Measurements from ENCODE around the gene ATP8B2.

DNA sequence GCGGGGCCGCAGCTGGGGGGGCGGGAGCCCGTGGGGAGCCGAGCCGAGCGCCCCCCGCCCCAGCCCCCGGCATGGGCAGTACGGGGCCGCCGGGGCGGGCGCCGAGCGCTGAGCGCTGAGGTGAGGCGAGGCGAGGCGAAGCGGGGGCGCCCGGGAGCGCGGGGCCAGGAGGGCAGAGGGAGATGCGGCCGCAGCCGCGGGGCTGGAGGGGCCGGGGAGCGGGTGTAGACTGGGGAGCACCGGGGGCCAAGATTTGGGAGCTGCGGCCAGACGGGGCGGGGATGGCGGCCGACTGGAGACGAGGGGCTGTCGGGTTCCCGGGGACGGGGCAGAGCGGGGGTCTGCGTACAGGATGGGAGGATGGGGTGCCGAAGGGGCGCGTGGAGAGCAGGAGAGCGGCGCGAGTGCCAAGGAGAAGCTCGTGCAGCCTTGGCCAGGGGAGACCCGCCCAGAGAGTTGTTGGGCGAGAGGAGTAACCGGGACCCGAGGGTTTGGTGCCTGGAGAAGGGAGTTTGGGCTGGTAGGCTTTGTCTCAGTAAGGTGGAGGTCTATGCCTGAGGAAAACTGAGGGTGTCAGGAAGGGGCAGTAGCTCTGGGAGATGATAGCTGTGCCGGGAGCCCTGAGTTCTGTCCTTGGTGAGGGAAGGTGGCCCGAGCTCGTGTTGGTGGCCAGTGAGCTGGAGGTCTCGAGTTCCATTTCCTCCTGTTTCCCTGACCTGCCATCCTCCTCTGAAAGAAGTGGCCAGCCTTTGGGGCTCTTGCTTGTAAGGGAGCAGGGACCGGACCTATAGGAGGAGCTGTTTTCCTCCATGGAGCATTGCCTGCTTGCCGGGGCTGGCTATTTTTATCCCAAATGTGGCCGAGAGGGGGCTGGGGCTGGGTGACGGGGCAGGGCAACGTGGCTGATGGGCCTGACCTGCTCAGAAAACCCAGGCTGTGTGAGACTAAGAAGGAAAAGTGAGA is 539 bp downstream of the ATP8B2 start:
- peak; percentile 89 for TF ChIP-seq CTCF (tag by site-specific recombination; IDR thresholded peaks at IDR 0.05)
- TF ChIP-seq MEIS1 (CRISPR knock-in tag; IDR thresholded peaks at IDR 0.05; ENCODE audit: borderline replicate concordance): no peak
- TF ChIP-seq ZBTB17 (tag by site-specific recombination; IDR thresholded peaks at IDR 0.05): 0 out of 2 replicates have a peak, but pooled peaks have one; percentile 28
- peak; percentile 23; the same call in 1 of the 2 replicates for TF ChIP-seq MZF1 (tag by site-specific recombination; IDR thresholded peaks at IDR 0.05; ENCODE audit: borderline replicate concordance)
- TF ChIP-seq ZNF174 (tag by site-specific recombination; IDR thresholded peaks at IDR 0.05): no peak
- TF ChIP-seq PRDM1 (tag by site-specific recombination; IDR thresholded peaks at IDR 0.05): no peak
- TF ChIP-seq ZNF549 (tag by site-specific recombination; IDR thresholded peaks at IDR 0.05): no peak
- TF ChIP-seq ZBTB1 (tag by site-specific recombination; IDR thresholded peaks at IDR 0.05): no peak
- TF ChIP-seq, protein P1, sequence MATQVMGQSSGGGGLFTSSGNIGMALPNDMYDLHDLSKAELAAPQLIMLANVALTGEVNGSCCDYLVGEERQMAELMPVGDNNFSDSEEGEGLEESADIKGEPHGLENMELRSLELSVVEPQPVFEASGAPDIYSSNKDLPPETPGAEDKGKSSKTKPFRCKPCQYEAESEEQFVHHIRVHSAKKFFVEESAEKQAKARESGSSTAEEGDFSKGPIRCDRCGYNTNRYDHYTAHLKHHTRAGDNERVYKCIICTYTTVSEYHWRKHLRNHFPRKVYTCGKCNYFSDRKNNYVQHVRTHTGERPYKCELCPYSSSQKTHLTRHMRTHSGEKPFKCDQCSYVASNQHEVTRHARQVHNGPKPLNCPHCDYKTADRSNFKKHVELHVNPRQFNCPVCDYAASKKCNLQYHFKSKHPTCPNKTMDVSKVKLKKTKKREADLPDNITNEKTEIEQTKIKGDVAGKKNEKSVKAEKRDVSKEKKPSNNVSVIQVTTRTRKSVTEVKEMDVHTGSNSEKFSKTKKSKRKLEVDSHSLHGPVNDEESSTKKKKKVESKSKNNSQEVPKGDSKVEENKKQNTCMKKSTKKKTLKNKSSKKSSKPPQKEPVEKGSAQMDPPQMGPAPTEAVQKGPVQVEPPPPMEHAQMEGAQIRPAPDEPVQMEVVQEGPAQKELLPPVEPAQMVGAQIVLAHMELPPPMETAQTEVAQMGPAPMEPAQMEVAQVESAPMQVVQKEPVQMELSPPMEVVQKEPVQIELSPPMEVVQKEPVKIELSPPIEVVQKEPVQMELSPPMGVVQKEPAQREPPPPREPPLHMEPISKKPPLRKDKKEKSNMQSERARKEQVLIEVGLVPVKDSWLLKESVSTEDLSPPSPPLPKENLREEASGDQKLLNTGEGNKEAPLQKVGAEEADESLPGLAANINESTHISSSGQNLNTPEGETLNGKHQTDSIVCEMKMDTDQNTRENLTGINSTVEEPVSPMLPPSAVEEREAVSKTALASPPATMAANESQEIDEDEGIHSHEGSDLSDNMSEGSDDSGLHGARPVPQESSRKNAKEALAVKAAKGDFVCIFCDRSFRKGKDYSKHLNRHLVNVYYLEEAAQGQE (tag by site-specific recombination; IDR thresholded peaks at IDR 0.05): no peak
- no peak for TF ChIP-seq ZNF624 (tag by site-specific recombination; IDR thresholded peaks at IDR 0.05)
- TF ChIP-seq, protein P2, sequence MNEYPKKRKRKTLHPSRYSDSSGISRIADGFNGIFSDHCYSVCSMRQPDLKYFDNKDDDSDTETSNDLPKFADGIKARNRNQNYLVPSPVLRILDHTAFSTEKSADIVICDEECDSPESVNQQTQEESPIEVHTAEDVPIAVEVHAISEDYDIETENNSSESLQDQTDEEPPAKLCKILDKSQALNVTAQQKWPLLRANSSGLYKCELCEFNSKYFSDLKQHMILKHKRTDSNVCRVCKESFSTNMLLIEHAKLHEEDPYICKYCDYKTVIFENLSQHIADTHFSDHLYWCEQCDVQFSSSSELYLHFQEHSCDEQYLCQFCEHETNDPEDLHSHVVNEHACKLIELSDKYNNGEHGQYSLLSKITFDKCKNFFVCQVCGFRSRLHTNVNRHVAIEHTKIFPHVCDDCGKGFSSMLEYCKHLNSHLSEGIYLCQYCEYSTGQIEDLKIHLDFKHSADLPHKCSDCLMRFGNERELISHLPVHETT (tag by site-specific recombination; IDR thresholded peaks at IDR 0.05): no peak
- no peak for TF ChIP-seq ZFHX2 (tag by site-specific recombination; conservative IDR thresholded peaks at IDR 0.05)
- no peak for TF ChIP-seq YY1 (tag by site-specific recombination; IDR thresholded peaks at IDR 0.05)
- TF ChIP-seq SCRT1 (tag by site-specific recombination; IDR thresholded peaks at IDR 0.05; ENCODE audit: borderline replicate concordance): no peak

Data from HEK293 (cell line).